Jurkat, Clone E6-1 (cell line): ENCODE data around the gene PTCH2.
A peak's percentile ranks its signal among the peaks of the same experiment; 100 is the strongest.
"Not testable (repeated sequence)": the region's sequence is repeated elsewhere in the genome, so short reads cannot be mapped to it uniquely, and the experiment has no call there.

ENCODE experiments used
- DNase-seq: peaks from one replicate; pipeline ENCODE4 v3.0.0-alpha.2; 2011; ENCODE audit warnings: low read depth, low spot score
- H3K4me3 ChIP-seq: 2 replicates; pipeline ENCODE4 v1.5.1; 2011; ENCODE audit warnings: mild to moderate bottlenecking, low read length, control low read depth, moderate library complexity

PTCH2 gene

DNA sequence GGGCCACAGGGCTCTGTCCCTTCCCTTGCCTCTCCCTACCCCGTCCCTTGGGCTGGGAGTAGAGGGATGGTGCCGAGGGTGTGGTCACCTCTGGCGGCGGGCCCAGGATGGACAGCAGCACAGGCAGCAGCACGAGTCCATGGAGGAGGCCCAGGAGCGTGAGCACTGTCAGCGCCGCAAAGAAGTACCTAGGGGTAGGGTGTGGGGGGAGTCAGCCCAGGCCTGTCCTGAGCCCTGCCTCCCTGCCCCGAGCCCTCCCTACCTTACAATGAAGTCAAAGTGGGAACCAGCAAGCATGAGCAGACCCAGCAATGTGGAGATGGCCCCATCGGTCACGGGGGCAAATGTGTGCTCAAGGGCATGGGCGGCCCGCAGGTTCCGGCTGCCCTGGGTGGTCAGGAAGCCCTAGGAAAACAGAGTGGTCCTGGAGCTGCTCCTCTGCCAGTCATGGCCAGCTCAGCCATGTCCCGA lies 20.0 kb downstream of the PTCH2 start:
- H3K4me3 ChIP-seq: no peak overlapping the region
- no peak for DNase-seq

DNA sequence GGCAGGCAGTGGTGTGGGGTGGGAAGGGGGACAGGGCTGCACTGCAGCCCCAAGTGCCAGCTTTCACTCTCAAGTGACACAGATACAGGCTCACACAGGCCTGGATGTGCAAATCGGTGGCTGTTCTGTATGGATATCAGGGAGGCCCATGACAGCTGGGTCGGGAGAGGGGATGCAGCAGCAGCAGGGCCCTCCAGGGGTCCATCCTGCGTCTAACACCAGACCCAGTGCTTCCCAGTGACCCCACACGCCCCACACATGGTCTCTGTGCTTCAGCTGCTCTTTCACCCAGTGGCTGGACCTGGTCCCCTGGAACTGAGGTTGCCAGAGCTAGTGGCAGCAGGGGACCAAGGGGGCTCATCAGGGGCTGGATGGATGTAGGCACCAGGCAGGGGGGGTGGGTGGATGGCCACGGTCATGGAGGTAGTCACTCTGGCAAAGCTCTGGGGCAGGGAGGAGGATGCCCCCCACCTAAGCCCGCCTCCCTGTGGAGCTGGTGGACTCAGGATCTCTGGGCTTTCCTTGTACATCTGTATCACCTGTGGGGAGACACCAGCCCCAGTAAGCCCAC lies 20.8 kb downstream of the PTCH2 start:
- no peak for DNase-seq
- no peak overlapping the region for H3K4me3 ChIP-seq

DNA sequence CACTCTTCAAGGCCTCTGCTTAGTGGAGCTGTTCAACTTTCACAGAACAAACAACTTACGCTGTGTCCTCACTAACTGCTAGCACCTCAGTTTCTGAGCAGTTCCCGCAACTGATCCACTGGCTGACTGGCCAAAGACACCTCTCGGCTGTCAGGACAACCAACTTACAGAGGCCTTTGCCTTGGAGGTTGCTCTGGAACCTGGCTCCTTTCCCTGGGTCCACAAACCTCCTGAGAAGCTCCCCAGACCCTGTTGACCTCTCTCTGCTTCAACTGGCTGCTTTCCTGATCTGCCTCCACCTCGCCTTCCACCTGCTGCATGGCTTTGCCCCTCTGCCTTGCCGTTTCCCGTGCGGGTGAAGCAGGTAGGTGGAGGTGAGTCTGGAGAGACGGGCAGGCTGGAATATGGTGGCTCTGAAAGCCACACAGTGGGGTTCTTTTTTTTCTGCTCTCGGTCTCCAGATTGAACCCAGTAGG lies 21.8 kb downstream of the PTCH2 start:
- DNase-seq: no peak
- H3K4me3 ChIP-seq: no peak overlapping the region

DNA sequence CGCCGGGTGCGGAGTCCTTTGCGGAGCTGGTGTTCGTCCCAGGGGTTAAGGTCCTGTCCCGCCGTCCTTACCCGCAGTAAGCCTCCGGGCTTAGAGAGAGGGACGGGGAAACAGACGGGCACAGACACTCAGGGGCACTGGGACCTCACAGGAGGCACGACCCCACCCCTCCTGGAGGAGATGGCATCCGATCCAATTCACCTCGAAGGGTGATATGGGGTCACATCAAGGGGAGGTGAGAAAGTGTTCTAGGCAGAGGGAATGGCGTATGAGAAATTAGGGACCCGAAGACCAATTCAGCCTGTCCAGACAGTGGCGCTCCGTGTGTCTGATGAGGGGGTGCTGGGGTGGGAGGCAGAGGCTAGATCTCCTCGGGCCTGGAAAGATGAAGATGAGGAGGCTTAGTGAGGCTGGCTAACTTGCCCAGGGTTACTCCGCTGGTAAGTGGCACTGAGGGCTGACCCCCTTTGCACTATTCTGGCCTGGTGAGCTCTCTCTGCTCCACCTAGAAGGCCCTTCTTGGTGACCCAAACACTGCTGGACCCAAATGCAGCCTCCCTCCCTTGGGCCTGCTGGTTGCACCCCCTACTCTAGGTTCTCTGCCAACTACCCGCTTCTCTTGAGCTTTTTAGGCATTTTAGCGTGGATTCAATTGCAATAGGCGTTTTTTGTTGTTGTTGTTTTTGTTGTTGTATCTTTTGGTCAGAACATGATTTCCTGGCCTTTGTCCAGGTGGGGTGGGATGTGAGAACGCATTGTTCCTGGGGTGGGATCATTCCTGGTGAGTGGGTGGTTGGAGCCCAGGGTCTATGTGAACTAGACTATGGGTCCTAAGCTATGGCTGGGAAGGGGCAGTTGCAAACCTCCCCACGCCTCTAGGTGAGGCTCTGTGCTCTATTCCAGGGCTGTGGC lies 22.5 kb downstream of the PTCH2 start:
- H3K4me3 ChIP-seq: peak overlapping the region; percentile 62

DNA sequence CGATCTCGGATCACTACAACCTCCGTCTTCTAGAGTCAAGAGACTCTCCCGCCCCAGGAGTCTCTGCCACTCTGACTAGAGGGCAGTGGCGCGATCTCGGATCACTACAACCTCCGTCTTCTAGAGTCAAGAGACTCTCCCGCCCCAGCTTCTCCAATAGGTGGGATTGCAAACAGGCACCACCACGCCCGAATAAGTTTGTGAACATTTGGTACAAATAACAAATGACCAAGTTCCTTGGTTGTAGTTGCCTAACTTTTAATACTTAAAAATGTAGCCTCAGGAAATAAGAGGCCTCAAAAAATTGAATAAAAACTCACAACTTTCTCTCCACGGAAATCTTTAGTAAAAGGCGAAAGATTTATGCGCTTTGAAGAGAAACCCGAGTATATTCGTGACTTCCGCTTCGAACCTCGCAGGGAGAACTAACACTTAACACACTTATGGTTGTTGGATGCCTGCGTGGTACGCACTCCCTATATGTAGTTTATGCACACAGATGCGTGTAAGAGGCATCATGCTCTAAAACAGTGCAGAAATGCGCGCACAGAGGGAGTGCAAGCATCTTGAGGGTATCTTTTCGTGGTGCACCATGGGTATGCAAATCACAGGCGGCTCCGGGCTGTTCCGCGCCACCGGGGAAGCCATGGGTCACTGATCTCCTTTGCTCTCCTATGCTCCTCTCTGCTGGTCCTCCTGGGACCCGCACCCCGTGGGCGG lies 23.3 kb downstream of the PTCH2 start:
- peak; percentile 95 for DNase-seq
- H3K4me3 ChIP-seq: peak overlapping the region; percentile 62

More for the DNA sequence above, 22.5 kb downstream of the PTCH2 start:
- no peak for DNase-seq

DNA sequence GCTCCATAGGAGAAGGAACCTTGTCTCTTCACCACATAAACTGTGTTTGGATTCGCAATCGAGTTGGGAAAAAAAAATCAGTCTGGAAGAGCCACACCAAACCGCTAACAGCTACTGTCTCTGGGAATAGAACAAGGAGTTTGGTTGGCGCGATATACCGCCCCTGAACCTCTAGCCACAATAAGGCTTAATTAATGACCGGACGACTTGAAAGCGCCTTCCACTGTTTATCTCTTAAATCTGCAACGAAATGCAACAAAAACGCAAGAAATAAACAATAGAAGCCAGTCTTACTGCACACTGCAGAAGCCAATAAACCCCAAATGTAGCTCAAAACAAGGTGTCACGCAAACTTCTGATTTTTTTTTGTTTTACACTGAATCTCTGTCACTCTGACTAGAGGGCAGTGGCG lies 23.9 kb downstream of the PTCH2 start:
- H3K4me3 ChIP-seq: peak overlapping the region; percentile 62
- DNase-seq: no peak

DNA sequence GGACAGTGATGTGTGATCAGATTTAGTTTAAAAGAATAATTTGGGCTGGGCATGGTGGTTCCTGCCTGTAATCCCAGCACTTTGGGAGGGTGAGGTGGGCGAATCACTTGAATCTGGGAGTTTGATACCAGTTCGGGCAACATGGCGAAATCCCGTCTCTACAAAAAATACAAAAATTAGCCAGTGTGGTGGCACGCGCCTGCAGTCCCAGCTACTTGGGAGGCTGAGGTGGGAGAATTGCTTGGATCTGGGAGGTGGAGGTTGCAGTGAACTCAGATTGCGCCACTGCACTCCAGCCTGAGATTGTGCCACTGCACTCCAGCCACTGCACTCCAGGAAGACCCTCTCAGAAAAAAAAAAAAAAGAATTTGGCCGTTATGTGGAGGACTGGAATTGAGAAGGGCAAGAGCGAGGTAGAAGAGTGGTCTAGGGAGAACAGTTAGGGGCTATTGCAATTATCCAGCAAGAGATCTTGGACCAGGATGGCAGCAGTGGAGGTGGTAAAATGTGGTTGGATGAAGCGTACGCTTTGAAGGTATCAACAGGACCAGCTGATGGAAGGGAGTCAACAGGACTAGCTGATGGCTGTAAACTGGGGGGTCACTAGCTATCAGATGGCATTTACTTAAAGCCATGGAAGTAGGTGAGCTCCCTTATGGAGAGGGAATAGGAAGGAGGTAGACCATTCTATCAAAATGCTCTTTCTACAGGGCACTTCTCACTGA lies 25.1 kb downstream of the PTCH2 start:
- DNase-seq: no peak
- H3K4me3 ChIP-seq: no peak overlapping the region

DNA sequence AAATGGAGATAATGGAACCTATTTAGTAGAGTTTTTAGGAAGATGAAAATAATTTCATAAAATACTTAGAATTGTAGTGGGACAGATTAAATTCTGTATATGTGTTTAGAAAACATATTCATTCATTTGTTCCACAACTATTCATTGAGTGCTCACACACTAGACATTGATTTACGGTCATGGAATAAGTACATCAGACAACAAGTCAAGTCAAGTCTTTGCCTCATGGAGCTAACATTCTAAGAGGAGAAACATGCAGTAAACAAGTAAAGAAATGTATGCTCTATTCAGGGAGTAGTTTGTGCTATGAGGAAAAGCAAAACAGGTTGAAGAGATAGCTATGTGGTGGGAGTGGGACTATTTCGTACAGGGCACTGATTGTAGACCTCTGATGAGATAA lies 25.7 kb downstream of the PTCH2 start:
- DNase-seq: no peak
- H3K4me3 ChIP-seq: no peak overlapping the region

DNA sequence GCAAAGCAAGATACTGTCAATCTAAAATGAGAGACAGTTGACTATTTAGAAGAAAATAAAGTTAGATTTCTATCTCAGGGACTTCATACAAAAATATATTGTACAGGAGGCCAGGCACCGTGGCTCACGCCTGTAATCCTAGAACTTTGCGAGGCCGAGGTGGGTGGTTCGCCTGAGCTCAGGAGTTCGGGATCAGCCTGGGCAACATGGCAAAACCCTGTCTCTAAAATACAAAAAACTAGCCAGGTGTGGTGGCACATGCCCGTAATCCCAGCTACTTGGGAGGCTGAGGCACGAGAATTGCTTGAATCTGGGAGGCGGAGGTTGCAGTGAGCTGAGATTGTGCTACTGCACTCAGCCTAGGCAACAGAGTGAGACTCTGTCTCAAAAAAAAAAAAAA lies 27.1 kb downstream of the PTCH2 start:
- H3K4me3 ChIP-seq: not testable (repeated sequence)

DNA sequence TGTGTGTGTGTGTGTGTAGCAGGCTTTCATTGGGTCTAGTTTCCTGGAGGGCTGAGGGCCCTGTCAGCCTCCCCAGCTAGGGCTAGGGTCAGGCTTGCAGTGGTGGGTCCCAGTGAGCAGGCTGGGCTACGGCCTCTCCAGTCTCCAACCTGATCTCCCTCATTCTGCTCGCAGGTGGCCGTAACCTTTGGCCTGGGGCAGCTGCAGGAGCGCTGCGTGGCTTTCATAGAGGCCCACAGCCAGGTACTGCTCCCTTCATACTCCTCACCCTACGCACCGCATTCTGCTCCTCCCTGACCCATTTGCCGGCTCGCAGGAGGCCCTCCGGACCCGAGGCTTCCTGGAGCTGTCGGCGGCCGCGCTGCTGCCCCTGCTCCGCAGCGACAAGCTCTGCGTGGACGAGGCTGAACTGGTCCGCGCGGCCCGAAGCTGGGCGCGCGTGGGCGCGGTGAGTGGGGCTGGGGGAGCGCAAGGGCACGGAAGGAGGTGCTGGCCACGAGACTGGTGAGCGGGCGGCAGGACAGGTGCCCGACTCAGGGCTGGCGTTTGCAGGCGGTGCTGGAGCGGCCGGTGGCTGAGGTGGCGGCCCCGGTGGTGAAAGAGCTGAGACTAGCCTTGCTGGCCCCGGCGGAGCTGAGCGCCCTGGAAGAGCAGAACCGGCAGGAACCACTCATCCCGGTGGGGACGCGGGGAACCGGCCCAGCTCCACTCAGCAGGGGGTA lies 30.1 kb downstream of the PTCH2 start:
- peak overlapping the region; percentile 73 for H3K4me3 ChIP-seq
- DNase-seq: no peak

More for the DNA sequence above, 27.1 kb downstream of the PTCH2 start:
- DNase-seq: not testable (repeated sequence)

DNA sequence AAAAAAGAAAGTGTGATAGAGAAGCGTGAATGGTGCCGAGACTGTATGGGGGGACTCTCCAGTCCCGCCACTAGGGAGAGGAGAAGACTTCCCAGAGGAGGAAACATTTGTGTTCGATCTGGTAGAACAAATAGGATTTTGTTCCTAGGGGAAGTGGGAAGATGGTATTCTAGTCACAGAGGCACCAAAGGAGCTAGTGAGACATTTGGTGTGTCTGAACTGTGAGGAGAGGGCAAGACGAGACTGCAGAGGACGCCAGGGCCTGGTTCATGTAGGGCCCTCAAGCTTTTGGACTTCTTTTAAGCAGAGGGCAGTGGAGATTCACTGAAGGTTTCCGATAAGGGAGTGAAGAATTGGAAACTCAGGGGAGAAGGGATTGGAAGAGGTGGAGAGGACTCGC lies 31.8 kb downstream of the PTCH2 start:
- DNase-seq: no peak
- H3K4me3 ChIP-seq: no peak overlapping the region

DNA sequence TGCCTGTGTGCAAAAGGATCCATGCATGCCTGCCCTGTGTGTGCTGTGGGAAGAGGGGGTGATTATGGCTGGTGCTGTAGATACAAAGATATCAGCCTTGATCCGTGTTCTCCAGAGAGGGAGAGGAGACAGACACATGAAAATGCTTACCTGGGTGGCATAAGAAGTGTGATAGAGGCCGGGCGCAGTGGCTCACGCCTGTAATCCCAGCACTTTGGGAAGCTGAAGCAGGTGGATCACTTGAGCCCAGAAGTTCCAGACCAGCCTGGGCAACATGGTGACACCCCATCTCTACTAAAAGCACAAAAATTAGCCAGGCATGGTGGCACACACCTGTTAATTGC lies 32.3 kb downstream of the PTCH2 start:
- not testable (repeated sequence) for H3K4me3 ChIP-seq, DNase-seq

DNA sequence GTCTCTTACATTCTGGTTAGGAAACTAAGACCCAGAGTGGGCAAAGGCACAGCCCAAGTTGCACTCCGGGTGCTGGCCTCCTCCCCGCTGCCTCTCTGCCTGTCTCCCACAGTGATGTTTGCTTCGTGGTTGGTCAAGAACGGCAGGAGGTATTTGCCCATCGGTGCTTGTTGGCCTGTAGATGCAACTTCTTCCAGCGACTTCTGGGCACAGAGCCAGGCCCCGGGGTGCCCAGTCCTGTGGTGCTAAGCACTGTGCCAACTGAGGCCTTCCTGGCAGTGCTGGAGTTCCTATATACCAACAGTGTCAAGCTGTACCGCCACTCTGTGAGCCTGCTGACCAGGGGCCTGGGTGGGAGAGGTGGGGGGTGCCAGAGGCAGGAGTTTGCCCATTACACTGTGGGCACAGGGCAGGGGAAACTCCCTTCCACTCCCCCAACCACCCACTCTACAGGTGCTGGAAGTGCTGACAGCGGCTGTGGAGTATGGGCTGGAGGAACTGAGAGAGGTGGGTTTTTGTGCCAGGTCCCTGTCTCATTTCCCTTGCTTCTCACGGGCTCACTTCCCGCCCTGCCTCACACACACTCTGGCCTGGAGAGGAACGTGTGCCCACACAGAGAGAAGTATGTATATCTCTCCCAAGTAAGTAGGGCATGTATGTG lies 32.8 kb downstream of the PTCH2 start:
- DNase-seq: no peak
- H3K4me3 ChIP-seq: no peak overlapping the region

DNA sequence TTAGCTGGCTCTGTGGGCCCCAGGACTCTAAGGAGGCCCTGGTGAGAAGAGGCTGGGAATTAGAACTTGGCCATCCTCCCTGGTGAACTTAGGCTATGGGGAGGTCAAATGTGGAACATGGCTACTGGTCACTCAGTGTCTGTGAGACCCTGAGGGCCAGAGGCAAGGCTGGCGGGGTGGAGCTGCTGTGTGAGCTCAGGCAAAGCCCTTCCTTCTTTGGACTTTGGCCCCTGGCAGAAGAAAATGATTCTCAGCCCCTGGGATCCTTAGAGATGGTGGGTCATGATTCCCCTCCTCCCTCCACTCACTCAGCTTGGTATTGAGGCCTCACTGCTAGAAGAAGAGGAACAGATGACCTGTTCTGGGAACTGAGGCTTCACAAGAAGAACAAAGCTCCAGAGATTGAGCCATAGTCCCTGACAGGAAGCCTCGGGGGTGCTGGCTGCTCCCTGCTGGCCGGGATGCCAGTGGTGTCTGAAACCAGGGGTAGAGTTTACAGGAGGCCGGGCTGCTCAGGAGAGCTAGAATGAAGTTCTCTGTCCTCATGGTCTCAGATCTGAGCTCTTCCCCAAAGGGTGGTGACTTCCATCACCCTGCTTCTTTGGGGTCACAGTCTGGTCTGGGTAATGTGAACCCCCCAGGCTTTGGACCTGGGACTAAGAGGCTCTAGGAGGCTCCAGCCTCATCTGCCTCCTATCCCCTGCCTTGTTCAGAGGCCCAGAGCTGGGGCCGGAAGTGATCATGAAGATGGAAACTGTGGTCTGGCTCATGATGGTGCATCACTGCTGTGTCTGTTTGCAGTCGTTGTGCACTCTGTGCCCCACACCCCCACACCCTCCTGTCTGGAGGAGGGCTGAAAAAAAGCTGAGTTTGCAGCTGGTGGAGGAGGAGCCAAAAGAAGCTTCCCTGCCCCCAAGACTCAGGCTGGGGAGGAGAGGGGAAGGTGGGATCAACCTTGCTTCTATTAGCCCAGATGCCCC lies 33.8 kb downstream of the PTCH2 start:
- peak overlapping the region; percentile 29 for H3K4me3 ChIP-seq
- DNase-seq: peak; percentile 95

DNA sequence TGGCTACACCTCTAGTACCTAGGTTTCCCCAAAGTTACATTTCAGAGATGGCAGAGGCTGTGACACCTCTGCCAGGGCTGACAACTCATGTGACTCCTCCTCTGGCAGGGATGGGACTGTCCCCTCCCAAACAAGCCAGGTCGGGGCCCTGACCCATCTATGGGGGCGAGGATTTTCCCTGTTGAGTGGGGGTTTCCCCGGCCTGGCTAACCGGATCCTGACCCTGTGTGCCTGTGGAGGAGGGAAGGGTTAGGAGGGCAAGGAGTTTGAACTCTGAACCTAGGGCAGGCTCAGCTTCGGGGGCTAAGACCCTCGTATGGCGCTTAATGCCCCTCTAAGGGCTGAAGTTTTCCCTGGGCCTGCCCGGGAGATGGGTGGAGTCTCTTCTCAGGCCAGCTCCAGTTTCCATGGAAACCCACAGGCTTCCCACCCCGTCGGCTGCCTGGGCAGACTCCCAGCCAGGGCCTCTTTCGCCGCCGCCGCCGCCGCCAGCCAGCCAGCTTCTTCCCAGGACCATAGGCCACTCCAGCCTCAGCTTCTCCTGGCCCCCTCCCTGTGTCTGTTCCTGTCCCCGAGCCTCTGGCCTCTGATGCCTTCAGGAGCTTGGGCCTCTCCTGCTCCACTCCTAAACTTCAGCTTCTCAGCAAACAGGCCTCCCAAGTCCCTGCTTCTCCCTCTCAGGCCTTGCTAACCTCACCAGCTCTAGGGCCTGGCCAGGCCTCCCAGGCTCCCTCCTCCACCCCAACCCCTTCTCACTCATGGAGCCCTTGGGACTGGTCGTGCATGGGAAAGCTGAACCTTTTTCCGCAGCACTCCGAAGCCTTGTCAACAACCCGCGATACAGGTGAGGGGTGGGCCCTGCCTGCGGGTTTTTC lies 34.8 kb downstream of the PTCH2 start, which contains the start of gene BTBD19:
Gene BTBD19 (plus strand): TSS at position 461 of the 875 bp plus-strand sequence. CDS start 298 bp downstream, at position 759.
- peak within 1 kb of the TSS; percentile 29 for H3K4me3 ChIP-seq
- DNase-seq: no peak
